ENCODE results near the gene ZNF750.

Gene ZNF750

GRCh38 chr17:82835766-82836512 lies 3.9 kb downstream of the ZNF750 start:
- Histone ChIP-seq H3K36me3 (ENCODE audit: control insufficient read depth in 5 of 5, insufficient read depth in 5 of 5, low read length in 5 of 5) (peaks cover 0 to 10% (median 7%) of the 10 kb centered on the region in 5 donors), H3K27me3 (ENCODE audit: control insufficient read depth in 5 of 5, insufficient read depth in 4 of 5, low read length in 5 of 5) (no peaks in the 10 kb centered on the region), H3K4me3 (ENCODE audit: low read depth in 1 of 5, low read length in 5 of 5) (no peak overlapping the region), H3K9ac (ENCODE audit: low read length in 5 of 5) (peak overlapping the region in 1 of 5 donors; percentile 1), H3K27ac (ENCODE audit: low read depth, low read length) (peak overlapping the region; percentile 37), H3K9me3 (ENCODE audit: control insufficient read depth in 5 of 5, low read length in 5 of 5) (no peaks in the 10 kb centered on the region), H3K4me1 (ENCODE audit: control insufficient read depth in 5 of 5, insufficient read depth in 5 of 5, low read length in 5 of 5) (peaks cover 4 to 52% (median 27%) of the 10 kb centered on the region in 5 donors)

GRCh38 chr17:82835122-82835521 lies 4.7 kb downstream of the ZNF750 start:
- H3K27me3 ChIP-seq (ENCODE audit: control insufficient read depth in 5 of 5, insufficient read depth in 4 of 5, low read length in 5 of 5): no peaks in the 10 kb centered on the region
- H3K36me3 ChIP-seq (ENCODE audit: control insufficient read depth in 5 of 5, insufficient read depth in 5 of 5, low read length in 5 of 5): peaks cover 0 to 12% (median 7%) of the 10 kb centered on the region in 5 donors
- H3K9ac ChIP-seq (ENCODE audit: low read length in 5 of 5): no peak overlapping the region
- H3K4me1 ChIP-seq (ENCODE audit: control insufficient read depth in 5 of 5, insufficient read depth in 5 of 5, low read length in 5 of 5): peaks cover 4 to 60% (median 31%) of the 10 kb centered on the region in 5 donors
- no peak overlapping the region for H3K27ac ChIP-seq (ENCODE audit: low read depth, low read length)
- H3K4me3 ChIP-seq (ENCODE audit: low read depth in 1 of 5, low read length in 5 of 5): no peak overlapping the region
- H3K9me3 ChIP-seq (ENCODE audit: control insufficient read depth in 5 of 5, low read length in 5 of 5): no peaks in the 10 kb centered on the region

- peaks cover 0 to 23% (median 15%) of the 10 kb centered on the region in 5 donors for H3K36me3 ChIP-seq (ENCODE audit: control insufficient read depth in 5 of 5, insufficient read depth in 5 of 5, low read length in 5 of 5)
- H3K27ac ChIP-seq (ENCODE audit: low read depth, low read length): no peak overlapping the region
- no peak overlapping the region for H3K9ac ChIP-seq (ENCODE audit: low read length in 5 of 5)
- peaks cover 4 to 46% (median 23%) of the 10 kb centered on the region in 5 donors for H3K4me1 ChIP-seq (ENCODE audit: control insufficient read depth in 5 of 5, insufficient read depth in 5 of 5, low read length in 5 of 5)
- peak overlapping the region in 1 of 5 donors; percentile 22 for H3K4me3 ChIP-seq (ENCODE audit: low read depth in 1 of 5, low read length in 5 of 5)
- no peaks in the 10 kb centered on the region for H3K9me3 ChIP-seq (ENCODE audit: control insufficient read depth in 5 of 5, low read length in 5 of 5)
- no peaks in the 10 kb centered on the region for H3K27me3 ChIP-seq (ENCODE audit: control insufficient read depth in 5 of 5, insufficient read depth in 4 of 5, low read length in 5 of 5)
Measured at GRCh38 chr17:82832881-82833475, 6.8 kb downstream of the ZNF750 start.

GRCh38 chr17:82832411-82832810 lies 7.4 kb downstream of the ZNF750 start:
- H3K27me3 ChIP-seq (ENCODE audit: control insufficient read depth in 5 of 5, insufficient read depth in 4 of 5, low read length in 5 of 5): no peaks in the 10 kb centered on the region
- no peak overlapping the region for H3K27ac ChIP-seq (ENCODE audit: low read depth, low read length)
- peaks cover 2 to 40% (median 18%) of the 10 kb centered on the region in 5 donors for H3K4me1 ChIP-seq (ENCODE audit: control insufficient read depth in 5 of 5, insufficient read depth in 5 of 5, low read length in 5 of 5)
- peaks cover 0 to 29% (median 21%) of the 10 kb centered on the region in 5 donors for H3K36me3 ChIP-seq (ENCODE audit: control insufficient read depth in 5 of 5, insufficient read depth in 5 of 5, low read length in 5 of 5)
- H3K9me3 ChIP-seq (ENCODE audit: control insufficient read depth in 5 of 5, low read length in 5 of 5): no peaks in the 10 kb centered on the region
- no peak overlapping the region for H3K9ac ChIP-seq (ENCODE audit: low read length in 5 of 5)
- H3K4me3 ChIP-seq (ENCODE audit: low read depth in 1 of 5, low read length in 5 of 5): peak overlapping the region in 2 of 5 donors; percentile 39 to 43

GRCh38 chr17:82831818-82832200 lies 8.0 kb downstream of the ZNF750 start:
- H3K27ac ChIP-seq (ENCODE audit: low read depth, low read length): no peak overlapping the region

GRCh38 chr17:82831041-82831817 lies 8.6 kb downstream of the ZNF750 start:
- Histone ChIP-seq H3K27me3 (ENCODE audit: control insufficient read depth in 5 of 5, insufficient read depth in 4 of 5, low read length in 5 of 5) (no peaks in the 10 kb centered on the region), H3K27ac (ENCODE audit: low read depth, low read length) (no peak overlapping the region), H3K9ac (ENCODE audit: low read length in 5 of 5) (peak overlapping the region in 1 of 5 donors; percentile 7), H3K9me3 (ENCODE audit: control insufficient read depth in 5 of 5, low read length in 5 of 5) (no peaks in the 10 kb centered on the region), H3K36me3 (ENCODE audit: control insufficient read depth in 5 of 5, insufficient read depth in 5 of 5, low read length in 5 of 5) (peaks cover 0 to 34% (median 23%) of the 10 kb centered on the region in 5 donors), H3K4me3 (ENCODE audit: low read depth in 1 of 5, low read length in 5 of 5) (peak overlapping the region in 2 of 5 donors; percentile 39 to 43), H3K4me1 (ENCODE audit: control insufficient read depth in 5 of 5, insufficient read depth in 5 of 5, low read length in 5 of 5) (peaks cover 2 to 28% (median 7%) of the 10 kb centered on the region in 5 donors)

More at GRCh38 chr17:82831818-82832200, 8.0 kb downstream of the ZNF750 start:
- Histone ChIP-seq H3K4me3 (ENCODE audit: low read depth in 1 of 5, low read length in 5 of 5) (peak overlapping the region in 2 of 5 donors; percentile 39 to 43), H3K9ac (ENCODE audit: low read length in 5 of 5) (no peak overlapping the region), H3K4me1 (ENCODE audit: control insufficient read depth in 5 of 5, insufficient read depth in 5 of 5, low read length in 5 of 5) (peaks cover 2 to 34% (median 12%) of the 10 kb centered on the region in 5 donors), H3K36me3 (ENCODE audit: control insufficient read depth in 5 of 5, insufficient read depth in 5 of 5, low read length in 5 of 5) (peaks cover 0 to 34% (median 23%) of the 10 kb centered on the region in 5 donors), H3K27me3 (ENCODE audit: control insufficient read depth in 5 of 5, insufficient read depth in 4 of 5, low read length in 5 of 5) (no peaks in the 10 kb centered on the region), H3K9me3 (ENCODE audit: control insufficient read depth in 5 of 5, low read length in 5 of 5) (no peaks in the 10 kb centered on the region)

- Histone ChIP-seq H3K4me1 (ENCODE audit: control insufficient read depth in 5 of 5, insufficient read depth in 5 of 5, low read length in 5 of 5) (peaks cover 0 to 21% (median 7%) of the 10 kb centered on the region in 5 donors), H3K9ac (ENCODE audit: low read length in 5 of 5) (no peak overlapping the region), H3K4me3 (ENCODE audit: low read depth in 1 of 5, low read length in 5 of 5) (peak overlapping the region in 2 of 5 donors; percentile 39 to 43), H3K9me3 (ENCODE audit: control insufficient read depth in 5 of 5, low read length in 5 of 5) (no peaks in the 10 kb centered on the region), H3K36me3 (ENCODE audit: control insufficient read depth in 5 of 5, insufficient read depth in 5 of 5, low read length in 5 of 5) (peaks cover 0 to 34% (median 23%) of the 10 kb centered on the region in 5 donors), H3K27me3 (ENCODE audit: control insufficient read depth in 5 of 5, insufficient read depth in 4 of 5, low read length in 5 of 5) (no peaks in the 10 kb centered on the region), H3K27ac (ENCODE audit: low read depth, low read length) (no peak overlapping the region)
Measured at GRCh38 chr17:82830249-82830661, 9.6 kb downstream of the ZNF750 start.

GRCh38 chr17:82828875-82829487 lies 10.8 kb downstream of the ZNF750 start:
- Histone ChIP-seq H3K27me3 (ENCODE audit: control insufficient read depth in 5 of 5, insufficient read depth in 4 of 5, low read length in 5 of 5) (no peaks in the 10 kb centered on the region), H3K9ac (ENCODE audit: low read length in 5 of 5) (no peak overlapping the region), H3K36me3 (ENCODE audit: control insufficient read depth in 5 of 5, insufficient read depth in 5 of 5, low read length in 5 of 5) (peaks cover 0 to 34% (median 23%) of the 10 kb centered on the region in 5 donors), H3K9me3 (ENCODE audit: control insufficient read depth in 5 of 5, low read length in 5 of 5) (no peaks in the 10 kb centered on the region), H3K4me3 (ENCODE audit: low read depth in 1 of 5, low read length in 5 of 5) (no peak overlapping the region), H3K27ac (ENCODE audit: low read depth, low read length) (no peak overlapping the region), H3K4me1 (ENCODE audit: control insufficient read depth in 5 of 5, insufficient read depth in 5 of 5, low read length in 5 of 5) (peaks cover 0 to 21% (median 7%) of the 10 kb centered on the region in 5 donors)

- no peak overlapping the region for H3K27ac ChIP-seq (ENCODE audit: low read depth, low read length)
- no peak overlapping the region for H3K9ac ChIP-seq (ENCODE audit: low read length in 5 of 5)
- H3K9me3 ChIP-seq (ENCODE audit: control insufficient read depth in 5 of 5, low read length in 5 of 5): no peaks in the 10 kb centered on the region
- peaks cover 0 to 21% (median 7%) of the 10 kb centered on the region in 5 donors for H3K4me1 ChIP-seq (ENCODE audit: control insufficient read depth in 5 of 5, insufficient read depth in 5 of 5, low read length in 5 of 5)
- no peaks in the 10 kb centered on the region for H3K27me3 ChIP-seq (ENCODE audit: control insufficient read depth in 5 of 5, insufficient read depth in 4 of 5, low read length in 5 of 5)
- no peak overlapping the region for H3K4me3 ChIP-seq (ENCODE audit: low read depth in 1 of 5, low read length in 5 of 5)
- peaks cover 0 to 29% (median 23%) of the 10 kb centered on the region in 5 donors for H3K36me3 ChIP-seq (ENCODE audit: control insufficient read depth in 5 of 5, insufficient read depth in 5 of 5, low read length in 5 of 5)
Measured at GRCh38 chr17:82826956-82827355, 12.9 kb downstream of the ZNF750 start.

Data from subcutaneous abdominal adipose tissue (tissue), 5 donors.